A549 (cell line): Measurements from ENCODE around the gene PPHLN1.
"Not testable (repeated sequence)": the region's sequence is repeated elsewhere in the genome, so short reads cannot be mapped to it uniquely, and the experiment has no call there.

Experiments
- GATA3 ChIP-seq: IDR thresholded peaks from 2 replicates; pipeline ENCODE4 v1.6.1; 2012; ENCODE audit warnings: borderline replicate concordance
- ZC3H11A ChIP-seq: fragments of 450-650 bp; IDR thresholded peaks from 2 replicates; pipeline ENCODE4 v1.6.1; 2014; ENCODE audit warnings: antibody characterized with exemption, mild to moderate bottlenecking

- not testable (repeated sequence) for TF ChIP-seq ZC3H11A, GATA3
Observed at GRCh38 chr12:42350021-42350407, 24.0 kb downstream of the PPHLN1 start.
